ENCODE measurements around the gene ACBD3.
"Not testable (repeated sequence)": the region's sequence is repeated elsewhere in the genome, so short reads cannot be mapped to it uniquely, and the experiment has no call there.

ACBD3 gene

DNA sequence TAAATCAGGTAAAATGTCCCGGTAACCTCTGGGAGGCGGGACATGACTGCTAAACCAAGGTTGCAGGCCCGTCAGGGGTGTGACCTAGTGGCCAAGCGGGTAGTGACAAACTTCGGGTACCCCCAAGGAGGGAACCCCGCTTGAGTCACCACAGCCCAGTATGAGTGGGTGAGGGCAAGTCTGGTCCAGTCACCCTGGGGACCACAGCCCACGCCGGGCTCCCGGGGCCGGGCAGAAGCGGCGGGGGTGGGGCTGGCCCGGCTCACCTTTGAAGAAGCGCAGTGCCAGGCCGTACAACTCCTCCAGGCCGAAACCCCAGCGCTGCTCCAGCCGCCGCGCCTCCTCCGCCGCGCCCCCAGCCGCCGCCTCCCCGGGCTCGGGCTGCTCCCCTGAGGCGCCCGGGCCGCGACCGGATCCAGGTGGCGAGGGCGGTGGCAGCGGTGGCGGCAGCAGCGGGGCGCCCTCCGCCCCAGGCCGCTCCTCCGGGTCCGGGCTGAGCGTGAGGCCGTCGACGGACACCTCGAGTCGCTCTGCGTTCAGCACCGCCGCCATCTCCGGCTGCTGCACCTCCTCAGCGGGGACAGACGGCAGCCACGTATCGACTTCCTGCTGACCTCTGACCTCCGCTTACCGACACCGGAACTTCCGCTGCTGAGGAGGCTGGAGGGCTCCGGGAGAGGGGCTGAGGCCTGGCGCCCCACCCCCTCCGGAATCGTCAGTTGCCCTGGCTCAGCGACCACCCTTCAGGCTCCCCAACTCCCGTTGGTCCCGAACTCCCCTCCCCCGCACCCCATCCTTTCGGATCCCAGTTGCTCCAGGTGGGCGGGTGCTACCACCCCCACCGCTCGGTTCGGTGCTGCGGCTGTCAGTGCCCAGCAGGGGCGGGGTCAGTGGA, at the start of gene ACBD3:
TSS of gene ACBD3 (minus strand) at position 618 of the 895 bp plus-strand sequence. CDS start at position 552, 66 bp downstream.
- peak; percentile 88 for DNase-seq

- no peak for DNase-seq
These were observed 47.3 kb upstream of the ACBD3 start for GRCh38 chr1:226233806-226234205.

DNA sequence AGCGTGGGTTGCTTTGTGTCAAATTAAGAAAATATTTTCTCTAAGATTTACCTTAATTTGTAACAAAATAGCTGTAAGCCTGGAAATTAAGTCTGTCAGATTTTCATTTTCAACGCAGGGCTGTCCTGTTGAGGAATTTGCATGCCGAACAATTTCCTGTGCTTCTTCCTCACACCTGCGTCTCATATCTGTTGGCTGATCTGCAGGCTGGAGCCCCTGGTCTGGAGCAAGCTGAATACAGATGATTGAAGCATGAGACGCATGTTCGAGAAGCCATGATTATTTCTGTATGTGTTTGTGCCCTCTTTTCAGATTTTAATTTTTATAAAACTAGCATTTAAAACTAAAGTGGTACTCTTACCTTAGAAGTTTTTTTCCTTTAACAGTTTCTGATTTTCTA, 46.8 kb upstream of the ACBD3 start:
- DNase-seq: no peak

GRCh38 chr1:226226601-226227000, 40.1 kb upstream of the ACBD3 start:
- no peak for DNase-seq

DNA sequence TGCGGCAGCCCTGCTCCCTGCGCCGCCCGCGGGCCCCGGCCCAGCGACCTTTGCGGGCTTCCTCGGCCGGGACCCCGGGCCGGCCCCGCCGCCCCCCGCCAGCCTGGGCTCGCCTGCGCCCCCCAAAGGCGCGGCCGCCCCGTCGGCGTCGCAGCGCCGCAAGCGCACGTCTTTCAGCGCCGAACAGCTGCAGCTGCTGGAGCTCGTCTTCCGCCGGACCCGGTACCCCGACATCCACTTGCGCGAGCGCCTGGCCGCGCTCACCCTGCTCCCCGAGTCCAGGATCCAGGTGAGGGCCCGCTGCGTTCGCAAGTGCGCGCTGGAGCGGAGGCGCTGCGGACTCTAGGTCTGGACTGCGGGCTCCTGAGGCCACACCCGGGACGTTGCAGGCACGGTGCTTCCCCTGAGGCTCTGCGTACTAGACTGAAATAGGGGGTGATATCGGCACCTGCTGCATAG, 37.3 kb upstream of the ACBD3 start:
- no peak for DNase-seq

DNA sequence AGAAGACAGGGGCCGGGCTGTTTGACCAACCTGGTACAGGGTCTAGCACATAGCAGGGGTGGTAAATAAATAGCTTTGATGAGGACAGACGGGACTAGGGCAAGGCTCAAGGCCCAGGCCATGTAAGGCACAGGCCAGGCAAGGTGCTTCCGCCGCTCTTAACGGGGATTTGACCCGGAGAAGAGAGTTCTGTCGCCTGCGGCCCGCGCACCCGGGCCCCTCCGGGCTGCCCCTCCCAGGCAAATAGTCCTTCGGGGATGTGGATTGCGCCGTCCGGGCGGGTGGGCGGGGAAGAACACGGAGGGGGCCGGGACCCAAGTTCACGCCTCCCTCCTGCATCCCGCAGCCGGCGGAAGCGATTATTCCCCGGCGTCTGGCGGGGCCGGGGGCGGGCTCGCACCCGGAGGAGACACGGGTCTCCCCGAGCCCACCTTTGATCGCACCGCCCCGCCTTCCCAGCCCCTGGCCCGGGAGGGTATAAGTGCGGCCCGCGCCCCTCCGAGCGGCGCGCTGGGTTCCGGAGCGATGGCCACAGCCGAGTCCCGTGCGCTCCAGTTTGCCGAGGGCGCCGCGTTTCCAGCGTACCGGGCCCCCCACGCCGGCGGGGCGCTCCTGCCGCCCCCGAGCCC, 36.7 kb upstream of the ACBD3 start, which contains the start of gene MIXL1:
TSS of gene MIXL1 (plus strand) at position 508 of the 629 bp plus-strand sequence. CDS start at position 526, 18 bp downstream.
- DNase-seq: no peak

DNA sequence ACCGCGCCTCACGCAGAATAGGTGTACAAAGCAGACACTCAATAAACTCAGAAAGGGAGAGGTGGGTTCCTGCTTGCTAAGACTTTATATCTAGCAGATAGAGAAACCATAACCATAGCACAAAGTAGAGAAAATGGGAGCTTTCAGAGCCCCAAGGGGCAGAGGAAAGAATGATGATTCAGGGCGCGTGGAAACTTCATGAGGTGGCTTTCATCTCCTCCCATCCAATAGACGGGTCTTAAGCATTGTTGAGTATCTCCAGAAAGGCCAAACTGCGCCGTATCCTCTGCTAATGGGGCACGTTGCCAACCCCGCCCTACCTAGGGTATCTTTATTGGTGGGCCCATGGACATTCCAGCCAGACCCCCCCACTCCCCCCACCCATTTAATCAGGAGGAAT, 36.1 kb upstream of the ACBD3 start:
- no peak for DNase-seq

GRCh38 chr1:226220473-226221189, 34.1 kb upstream of the ACBD3 start:
- no peak for DNase-seq

DNA sequence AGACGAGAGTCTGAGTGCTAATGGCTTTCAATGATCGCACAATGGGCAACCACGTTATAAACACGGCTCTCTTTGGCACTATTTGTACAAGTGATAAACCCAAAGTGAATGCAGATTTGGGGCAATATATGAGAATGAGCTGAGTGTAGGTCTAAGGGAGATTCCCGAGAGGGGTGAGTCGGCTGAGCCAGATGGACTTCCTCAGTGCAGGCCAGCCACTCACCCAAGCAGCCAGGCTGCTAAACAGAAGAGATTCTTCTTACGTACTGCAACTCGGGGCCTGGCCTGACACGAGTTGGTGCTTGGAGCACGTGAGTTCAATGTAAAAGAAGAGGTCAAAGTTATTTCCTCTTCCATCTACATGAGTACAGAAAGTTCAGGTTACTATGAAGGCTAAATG, 30.7 kb upstream of the ACBD3 start:
- no peak for DNase-seq

GRCh38 chr1:226216056-226216455, 29.5 kb upstream of the ACBD3 start:
- DNase-seq: no peak

DNA sequence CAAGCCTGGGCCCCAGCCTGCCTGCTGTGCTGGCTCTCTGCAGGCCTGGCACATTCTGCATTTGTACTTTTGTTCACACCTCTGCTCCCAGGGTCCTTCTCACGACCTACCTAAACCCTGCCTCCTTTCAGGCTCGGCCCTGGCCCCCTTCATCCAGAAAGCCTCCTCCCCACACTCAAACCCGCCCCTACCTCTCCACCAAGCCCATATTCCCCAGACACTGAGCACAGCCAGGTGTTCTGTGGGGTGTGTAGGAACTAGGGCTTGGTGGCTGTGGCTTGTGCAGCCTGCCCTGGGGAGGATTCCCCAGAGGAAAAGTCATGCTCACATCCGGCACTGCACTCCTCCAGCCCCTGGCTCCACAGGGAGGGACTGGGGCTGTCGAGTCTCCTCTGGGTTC, 28.7 kb upstream of the ACBD3 start:
- no peak for DNase-seq

DNA sequence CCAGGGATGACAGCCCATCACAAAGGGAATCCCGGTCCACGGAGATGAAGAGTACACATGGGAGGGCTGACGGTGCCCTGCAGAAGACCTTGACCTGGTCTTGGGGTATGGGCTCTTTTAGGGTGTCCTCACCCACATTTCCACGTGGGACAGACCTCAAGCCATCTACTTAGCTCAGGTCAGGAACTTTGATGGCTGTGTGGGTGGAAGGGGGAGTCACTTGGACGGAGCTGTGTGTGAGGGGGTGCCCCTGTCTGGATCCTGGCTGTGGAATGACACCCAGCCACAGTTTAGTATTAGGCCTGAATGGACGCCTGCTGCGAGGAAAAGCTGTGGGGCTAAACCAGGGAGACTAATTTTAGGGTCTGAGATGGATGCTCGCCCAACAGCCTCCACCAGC, 26.0 kb upstream of the ACBD3 start:
- DNase-seq: no peak

DNA sequence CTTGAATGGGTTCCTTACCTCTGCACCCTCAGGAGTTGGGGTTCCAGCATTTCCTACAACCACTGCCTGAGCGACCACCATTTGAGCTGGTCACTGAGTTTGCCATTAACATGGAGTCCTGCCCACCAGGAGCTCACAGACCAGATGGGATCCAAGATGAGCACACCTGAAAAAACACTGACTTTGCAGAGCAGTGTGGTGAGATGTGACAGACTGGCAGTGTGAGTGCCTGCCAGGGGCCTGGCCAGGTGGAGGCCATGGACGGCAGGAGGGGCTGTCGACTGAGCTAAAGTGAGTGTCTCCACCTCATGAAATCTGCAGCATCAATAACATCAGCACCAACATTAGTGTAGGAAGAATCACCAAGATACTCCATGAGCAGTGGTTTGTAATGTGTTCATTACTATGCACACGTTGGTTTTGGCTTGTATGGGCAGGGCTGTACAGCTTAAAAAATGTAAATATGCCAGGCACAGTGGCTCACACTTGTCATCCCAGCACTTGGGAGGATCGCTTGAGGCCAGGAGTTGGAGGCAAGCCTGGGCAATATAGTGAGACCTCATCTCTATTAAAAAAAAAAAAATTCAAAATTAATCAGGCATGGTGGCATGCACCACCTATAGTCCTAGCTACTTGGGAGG, 24.8 kb upstream of the ACBD3 start:
- DNase-seq: no peak

DNA sequence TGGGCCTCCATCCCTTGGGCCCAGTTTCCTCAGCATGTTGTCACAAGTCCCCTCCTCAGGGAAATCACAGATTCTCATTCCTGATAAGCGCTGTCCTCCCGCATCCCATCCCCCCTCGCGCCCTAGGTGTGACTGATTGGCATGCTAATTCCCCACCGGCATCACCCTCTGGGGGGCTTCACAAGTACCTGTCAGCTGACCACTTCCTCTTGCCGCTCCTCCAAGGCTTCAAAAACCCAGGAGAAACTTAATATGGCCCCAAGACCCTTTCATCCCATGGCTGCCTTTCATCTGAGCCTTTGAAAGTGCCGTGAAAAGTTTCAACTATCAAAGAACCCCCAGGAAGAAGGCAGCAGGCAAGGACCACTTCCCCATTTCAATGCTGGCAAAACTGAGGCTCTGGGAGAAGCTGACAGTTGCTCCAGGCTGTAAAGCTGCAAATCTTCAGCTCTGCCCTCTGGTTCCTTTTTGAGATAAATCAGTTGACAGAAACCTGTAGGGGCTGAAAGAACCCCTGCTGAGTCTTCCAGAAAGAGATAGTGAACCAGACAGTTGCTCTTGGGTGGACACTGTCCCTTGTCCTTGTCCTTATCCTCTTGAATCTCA, 24.1 kb upstream of the ACBD3 start:
- no peak for DNase-seq

DNA sequence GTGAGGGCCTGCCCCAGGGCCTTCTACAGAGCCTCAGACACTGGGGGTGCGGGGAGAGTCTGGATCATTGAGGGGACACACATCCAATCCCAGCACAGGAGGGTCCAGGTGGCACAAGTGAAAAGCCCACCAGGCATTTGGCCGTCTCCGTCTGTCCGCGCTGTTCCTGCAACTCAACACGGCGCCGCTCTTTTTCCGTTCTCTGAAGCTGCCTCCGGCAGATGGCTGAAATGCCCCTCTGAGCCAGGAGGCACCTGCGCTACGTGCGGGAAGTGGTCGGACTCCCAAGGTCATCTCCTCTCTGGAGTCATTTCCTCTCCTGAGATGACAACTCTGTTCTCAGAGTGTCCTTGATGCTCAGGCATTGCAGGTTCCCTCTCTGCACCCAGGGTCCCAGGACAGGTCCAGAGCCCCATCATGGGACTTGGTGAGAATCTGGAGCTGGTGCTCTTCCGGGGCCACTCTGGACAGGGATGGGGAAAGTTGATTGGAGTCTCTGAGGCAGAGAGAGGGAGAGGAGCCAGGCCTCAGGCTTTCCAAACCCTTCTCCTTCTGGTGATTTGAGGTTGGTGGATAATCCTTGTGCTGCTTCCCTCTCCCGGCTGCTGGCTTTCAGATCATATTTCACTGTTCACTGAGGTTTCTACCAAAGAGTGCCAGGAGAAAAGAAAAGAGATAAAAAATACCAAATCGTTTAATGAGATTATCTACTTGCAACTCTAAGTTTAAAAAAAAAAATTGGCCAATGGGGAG, 22.9 kb upstream of the ACBD3 start:
- DNase-seq: no peak

GRCh38 chr1:226207048-226207447, 20.5 kb upstream of the ACBD3 start:
- no peak for DNase-seq

- DNase-seq: no peak
These were observed 17.7 kb upstream of the ACBD3 start for GRCh38 chr1:226204198-226204597.

DNA sequence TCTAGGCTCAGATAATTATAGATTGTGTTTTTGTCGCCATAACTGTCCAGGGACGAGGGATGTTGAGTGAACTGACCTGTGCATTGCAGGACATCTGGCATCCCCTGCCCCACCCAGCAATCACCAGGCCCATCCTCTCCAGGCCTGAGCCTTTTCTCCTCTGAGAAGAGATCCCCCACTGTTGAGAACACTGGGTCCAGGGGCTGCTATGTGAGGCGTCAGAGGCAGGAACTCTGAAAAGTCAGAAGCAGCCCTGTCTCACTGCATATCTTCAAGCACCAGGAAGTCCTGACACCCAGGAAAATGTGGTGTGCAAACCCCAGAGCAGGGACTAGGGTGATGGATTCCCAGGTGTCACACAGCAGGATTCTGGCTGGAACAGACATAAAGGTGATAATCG, 17.1 kb upstream of the ACBD3 start:
- DNase-seq: no peak

- DNase-seq: no peak
These were observed 16.7 kb upstream of the ACBD3 start for GRCh38 chr1:226203240-226203639.

DNA sequence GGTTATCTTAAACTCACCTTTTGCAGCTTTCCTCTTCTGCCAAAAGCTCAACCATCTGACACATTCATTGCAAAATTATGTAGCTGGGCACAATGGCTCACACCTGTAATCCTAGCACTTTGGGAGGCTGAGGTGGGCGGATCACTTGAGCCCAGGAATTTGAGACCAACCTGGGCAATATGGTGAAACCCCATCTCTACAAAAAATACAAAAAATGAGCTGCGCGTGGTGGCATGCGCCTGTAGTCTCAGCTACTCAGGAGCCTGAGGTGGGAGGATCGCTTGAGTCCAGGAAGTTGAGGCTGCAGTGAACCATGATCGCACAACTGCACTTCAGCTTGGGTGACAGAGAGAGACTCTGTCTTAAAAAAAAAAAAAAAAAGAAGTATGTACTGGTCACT, 16.1 kb upstream of the ACBD3 start:
- DNase-seq: not testable (repeated sequence)

- DNase-seq: no peak
These were observed 15.7 kb upstream of the ACBD3 start for GRCh38 chr1:226202246-226202645.
